ENCODE results near the gene NBPF9.
"Not testable (repeated sequence)": the region's sequence is repeated elsewhere in the genome, so short reads cannot be mapped to it uniquely, and the experiment has no call there.

The NBPF9 gene, protein sequence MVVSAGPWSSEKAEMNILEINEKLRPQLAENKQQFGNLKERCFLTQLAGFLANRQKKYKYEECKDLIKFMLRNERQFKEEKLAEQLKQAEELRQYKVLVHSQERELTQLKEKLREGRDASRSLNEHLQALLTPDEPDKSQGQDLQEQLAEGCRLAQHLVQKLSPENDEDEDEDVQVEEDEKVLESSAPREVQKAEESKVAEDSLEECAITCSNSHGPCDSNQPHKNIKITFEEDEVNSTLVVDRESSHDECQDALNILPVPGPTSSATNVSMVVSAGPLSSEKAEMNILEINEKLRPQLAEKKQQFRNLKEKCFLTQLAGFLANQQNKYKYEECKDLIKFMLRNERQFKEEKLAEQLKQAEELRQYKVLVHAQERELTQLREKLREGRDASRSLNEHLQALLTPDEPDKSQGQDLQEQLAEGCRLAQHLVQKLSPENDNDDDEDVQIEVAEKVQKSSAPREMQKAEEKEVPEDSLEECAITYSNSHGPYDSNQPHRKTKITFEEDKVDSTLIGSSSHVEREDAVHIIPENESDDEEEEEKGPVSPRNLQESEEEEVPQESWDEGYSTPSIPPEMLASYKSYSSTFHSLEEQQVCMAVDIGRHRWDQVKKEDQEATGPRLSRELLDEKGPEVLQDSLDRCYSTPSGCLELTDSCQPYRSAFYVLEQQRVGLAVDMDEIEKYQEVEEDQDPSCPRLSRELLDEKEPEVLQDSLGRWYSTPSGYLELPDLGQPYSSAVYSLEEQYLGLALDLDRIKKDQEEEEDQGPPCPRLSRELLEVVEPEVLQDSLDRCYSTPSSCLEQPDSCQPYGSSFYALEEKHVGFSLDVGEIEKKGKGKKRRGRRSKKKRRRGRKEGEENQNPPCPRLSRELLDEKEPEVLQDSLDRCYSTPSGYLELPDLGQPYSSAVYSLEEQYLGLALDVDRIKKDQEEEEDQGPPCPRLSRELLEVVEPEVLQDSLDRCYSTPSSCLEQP (N-terminal part only)

DNA sequence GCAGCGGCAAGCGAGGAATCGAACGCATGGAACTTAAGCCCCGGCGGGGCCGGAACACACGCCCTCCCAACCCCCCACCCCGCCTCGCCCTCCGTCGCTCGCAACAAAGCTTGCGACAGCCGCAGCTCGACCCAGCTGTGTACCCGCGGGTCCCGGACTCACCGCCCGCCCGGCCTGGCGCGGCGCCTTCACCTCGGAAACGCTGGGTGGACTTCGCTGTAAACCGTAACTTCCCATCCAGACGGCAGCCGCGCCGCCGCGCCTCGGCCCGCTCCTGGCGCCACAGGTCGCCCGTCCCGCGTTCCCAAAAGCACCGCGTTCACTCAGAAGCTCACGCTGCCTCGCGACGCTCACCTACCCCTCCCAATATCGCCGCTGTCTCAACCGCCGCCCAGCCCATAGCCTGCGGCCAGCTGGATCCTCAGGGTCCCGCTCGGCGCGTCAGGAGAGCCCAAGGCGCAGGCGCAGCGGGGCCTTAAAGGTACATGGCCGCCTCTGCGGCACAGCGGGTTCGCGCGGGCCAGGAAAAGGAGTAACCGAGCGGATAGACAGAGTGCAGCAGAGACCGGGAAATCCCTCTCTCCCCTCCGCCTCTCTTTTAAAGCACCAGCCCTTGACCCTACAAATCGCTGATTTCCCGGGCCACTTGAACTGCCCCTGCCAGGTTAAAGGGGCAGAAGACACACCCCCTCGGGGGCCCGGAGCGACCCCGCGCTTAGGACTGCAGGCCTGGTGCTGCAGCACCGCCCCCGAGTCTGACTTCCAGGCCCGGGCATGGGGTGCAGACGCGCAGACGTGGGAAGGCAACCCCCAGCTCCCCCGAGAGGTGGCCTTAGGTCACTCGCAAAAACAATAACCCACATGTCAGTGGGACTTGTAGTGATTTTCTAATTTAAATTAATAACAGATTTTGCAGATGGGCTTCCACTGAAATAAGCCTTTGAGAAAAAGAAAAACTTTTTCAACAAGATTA, at the start of gene NBPF9:
Gene NBPF9, minus strand, starts transcription at position 443 of the 973 bp plus-strand sequence. CDS start 21,412 bp downstream, outside the sequence.
- peak; percentile 9 to 39 for DNase-seq

DNA sequence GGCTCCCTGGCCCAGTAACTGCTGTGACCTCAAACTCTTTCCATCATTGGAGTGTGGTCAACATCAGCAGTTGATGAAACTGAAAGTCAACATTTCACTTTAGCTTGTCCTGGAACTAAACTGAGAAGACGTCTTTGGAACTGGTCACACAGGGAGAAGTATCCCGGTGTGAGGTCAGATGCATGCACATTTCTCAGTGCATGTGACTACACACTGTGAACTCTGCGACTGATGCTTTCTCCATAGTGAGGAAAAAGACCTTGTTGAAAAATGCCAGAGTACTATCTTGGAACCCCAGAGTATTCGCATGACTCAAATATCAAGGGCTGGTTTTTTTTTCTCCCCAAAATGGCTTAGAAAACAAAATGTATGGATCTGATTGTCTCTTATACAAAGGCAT, 46.6 kb upstream of the NBPF9 start:
- not testable (repeated sequence) for DNase-seq

DNA sequence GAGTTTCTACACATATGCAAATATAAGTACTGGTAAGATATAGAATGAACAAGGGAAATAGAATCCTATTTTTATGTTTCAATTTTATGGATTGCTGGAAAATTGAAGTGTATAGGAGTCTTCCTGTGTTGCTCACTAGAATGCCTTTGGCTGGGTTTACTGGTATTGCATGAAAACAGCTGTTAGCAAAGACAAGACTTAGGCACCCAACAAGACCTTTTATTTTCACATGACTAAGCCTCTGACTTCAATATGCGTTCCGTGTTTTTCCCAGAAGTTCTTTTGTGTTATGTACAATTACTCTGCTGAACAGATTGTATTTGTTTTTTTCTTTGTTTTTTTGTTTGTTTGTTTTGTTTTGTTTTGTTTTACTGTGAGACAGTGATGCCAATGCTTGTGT, 34.2 kb upstream of the NBPF9 start:
- DNase-seq, result not testable (repeated sequence)

DNA sequence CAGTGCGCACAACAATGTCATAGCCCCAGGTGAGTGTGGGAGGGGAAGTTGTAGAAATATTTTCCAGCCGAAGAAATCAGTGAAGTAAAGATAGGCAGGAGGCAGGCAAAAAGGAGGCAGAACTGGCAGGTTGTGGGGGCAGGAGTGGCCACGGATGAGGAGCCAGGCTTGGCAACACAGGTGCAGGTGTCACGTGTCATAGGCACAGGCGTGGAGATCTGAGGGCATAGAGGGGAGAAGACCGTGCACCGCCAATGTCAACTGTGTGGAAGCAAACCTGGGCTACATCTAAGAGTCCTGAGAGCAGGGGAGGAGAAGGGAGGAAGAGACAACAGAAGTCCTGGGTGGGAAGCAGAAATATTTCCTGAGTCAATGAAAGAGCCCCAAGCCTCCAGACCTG, 27.6 kb upstream of the NBPF9 start:
- DNase-seq, result not testable (repeated sequence)

DNA sequence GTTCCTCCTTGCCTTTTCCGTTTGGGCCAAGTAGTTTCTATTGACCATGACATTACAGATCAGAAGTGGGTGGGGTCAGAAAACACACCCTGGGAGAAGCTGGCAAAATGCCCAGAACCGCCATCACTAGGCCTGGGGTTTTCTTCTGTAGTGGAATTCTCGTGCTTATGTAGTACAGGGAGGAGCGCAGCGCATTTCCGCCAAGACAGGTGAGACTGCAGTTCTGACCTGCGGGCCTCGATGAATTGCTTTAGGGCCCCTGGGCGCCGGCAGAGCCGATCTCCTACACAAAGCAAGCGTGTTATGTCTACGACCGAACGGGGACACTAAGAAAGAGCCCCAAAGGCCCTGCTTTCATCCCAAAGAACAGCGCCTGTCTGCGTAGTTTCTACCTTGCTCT, 25.9 kb upstream of the NBPF9 start:
- DNase-seq, result not testable (repeated sequence)

DNA sequence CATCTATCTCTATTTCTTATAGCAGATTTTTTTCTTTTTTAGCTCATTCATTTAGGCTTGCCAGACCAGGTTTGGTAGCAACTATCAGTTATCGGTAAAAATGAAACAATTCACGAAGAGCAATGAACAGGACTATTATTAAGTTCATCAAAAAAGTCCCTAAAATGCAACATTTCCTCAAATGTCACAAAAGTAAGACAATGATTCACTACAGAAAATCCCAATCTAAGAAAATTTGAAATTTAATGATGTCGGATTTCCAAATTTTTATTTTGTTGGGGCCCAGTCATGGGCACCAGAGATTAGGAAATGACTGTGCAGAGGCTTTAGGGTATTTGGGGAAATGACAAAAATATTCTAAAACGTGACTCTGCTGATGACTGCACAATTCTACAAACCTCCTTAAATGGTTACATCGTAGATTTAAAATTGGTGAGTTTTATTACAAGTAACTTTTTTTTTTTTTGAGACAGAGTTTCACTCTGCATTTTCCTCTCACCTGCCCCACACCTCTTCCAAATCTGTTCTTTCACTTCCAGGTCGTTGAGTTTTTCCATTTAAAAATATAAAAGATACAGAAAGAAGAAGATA, 23.3 kb upstream of the NBPF9 start:
- DNase-seq, result not testable (repeated sequence)

DNA sequence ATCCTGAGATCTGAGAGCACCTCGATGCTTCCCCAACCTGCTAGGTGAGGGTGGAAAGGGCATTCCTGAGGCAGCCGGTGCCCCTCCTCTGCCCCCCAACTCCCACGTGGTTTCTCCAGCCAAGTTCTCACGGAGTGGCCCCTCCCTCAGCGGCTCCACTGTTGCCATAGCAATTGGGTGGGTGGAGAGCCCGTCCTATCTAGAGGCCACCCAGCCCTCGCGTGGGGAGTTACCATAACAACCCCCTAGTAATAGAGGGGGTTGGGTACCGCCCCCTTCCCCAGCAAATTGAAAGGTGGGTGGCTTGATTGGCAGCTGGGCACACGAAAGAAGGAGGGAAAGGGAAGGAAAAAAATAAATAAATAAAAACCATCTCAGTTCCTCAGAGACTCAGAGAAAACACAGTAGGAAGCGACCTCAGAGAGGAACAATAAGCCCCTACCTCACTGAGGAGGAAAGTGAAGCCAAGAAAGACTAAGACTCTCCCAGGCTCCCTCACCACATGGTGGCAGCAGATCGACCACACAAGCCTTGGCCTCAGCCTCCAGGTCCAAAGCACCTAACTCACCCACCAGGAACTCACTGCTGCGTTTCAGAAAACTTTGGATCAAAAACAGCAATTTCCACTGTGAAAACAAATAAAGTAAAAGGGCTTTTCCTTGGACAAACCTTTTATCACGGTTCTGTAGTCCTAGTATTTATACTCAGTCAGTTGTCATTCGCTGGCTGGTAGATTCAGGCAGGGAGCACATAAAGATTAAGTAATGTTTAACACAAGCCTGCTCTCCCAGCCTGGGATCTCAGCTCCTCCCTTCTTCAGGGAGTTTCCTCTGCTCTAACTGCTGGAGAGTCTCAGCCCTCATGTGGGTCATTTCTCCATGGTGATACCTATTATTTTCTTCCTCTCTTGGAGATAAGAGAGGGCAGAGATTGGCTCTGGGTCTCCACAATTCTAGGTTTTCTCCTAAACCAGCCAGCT, 20.9 kb upstream of the NBPF9 start:
- not testable (repeated sequence) for DNase-seq

DNA sequence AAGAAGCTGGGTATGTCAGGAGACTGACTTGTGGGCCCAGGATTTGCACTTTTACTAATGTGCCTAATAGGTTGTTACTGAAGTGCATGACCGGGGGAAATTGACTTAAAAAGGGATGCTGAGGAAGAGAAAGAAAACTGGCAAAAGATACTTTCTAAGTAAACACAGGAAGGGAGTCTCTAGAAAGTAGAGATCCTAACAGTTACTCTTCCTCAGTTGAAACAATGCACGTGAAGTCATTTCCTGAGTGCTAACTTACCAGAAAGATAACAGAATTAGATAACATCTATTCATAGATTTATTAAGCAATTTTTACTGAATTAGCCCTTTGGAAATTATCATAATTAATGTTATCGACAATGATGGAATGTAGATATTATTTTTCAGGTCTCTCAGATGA, 9.5 kb upstream of the NBPF9 start:
- DNase-seq, result not testable (repeated sequence)

DNA sequence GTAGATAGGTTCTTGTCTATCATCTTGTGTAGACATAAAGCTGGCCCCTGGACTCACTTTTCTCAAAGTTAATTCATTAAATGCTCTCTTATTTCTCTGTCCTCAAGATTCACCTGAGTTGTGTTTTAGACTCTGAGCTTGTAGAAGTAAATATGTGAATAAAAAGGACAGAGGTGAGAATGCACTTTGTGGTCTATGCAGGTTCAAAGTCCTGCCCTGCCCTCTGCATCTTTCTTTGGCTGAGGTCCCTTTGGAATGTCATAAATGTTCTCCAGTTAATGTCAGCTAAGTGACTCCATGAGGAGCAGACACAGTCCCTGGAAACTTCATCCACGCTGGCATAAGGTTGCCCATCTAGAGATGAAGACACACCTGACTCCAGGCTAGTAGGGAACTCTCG, 7.0 kb upstream of the NBPF9 start:
- DNase-seq, result not testable (repeated sequence)

DNA sequence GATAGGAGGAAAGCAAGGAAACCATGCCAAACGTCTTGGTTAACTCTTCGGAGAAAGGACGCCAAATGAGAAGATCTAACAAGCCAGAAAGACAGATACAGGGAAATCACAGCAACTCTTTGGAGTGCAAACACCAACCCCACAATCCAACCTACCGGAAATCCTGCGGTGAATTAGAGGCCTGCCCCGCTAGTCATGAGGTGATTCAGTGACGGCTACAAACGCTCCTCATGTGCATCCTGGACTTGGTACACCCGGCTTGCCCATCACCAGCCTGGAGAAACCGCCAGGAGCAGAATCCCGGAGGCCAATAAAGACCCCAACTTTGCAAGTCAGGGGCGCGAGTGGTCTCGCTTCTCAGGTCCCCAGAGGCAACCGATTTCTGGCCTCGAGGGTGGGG, 777 bp downstream of the NBPF9 start:
- not testable (repeated sequence) for DNase-seq

DNA sequence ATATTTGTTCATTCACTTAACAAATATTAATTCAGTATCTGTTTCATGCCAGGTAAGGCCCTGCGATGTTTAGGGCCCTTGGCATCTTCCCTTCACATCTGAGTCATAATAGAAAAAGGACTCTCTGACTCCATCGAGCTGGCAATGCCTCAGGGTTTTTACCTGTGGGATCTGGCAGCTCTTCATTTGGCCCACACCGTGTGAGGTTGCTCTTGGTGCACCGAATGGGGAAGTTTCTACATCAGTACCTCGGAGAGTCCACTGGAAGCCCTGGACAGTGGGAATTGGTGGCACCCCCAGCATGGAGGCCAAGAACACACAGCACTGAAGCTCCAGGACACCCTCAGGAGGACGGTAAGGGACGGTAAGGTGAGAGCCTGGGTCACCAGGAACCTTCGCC, 5.1 kb downstream of the NBPF9 start:
- not testable (repeated sequence) for DNase-seq

DNA sequence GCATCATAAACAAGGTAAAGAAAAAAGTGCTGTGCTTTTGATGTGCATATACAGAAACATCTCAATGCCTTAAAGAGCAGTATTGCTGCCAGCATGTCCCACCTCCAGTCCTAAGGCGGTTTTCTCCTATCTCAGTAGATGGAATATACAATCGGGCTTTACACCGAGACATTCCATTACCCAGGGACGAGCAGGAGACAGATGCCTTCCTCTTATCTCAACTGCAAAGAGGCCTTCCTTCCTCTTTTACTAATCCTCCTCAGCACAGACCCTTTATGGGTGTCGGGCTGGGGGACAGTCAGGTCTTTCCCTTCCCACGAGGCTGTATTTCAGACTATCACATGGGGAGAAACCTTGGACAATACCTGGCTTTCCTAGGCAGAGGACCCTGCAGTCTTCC, 10.2 kb downstream of the NBPF9 start:
- not testable (repeated sequence) for DNase-seq

DNA sequence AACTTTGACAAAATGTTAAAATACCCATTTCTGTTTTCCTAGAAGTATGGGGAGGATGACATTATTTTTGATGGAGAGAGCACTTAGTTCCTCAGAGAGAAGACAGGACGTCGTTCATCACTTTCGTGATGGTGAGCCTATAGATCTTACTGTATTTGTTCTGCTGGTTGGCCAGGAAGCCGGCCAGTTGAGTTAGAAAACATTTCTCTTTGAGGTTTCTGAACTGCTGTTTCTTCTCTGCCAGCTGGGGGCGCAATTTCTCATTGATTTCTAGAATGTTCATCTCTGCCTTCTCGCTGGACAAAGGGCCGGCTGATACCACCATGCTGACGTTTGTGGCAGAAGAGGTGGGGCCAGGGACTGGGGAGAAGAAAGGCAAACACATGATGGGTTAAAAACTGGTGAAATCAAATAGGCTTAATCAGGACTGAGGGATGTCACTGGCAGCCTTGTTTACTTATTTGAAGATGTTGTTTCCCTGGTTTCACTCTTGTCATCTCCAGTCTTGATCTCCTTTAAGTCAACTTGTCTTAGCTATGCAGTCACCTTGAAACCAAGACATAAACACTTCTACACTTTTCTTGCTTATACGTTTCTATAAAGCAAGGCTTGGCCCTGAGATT, 27.7 kb downstream of the NBPF9 start:
- not testable (repeated sequence) for DNase-seq

DNA sequence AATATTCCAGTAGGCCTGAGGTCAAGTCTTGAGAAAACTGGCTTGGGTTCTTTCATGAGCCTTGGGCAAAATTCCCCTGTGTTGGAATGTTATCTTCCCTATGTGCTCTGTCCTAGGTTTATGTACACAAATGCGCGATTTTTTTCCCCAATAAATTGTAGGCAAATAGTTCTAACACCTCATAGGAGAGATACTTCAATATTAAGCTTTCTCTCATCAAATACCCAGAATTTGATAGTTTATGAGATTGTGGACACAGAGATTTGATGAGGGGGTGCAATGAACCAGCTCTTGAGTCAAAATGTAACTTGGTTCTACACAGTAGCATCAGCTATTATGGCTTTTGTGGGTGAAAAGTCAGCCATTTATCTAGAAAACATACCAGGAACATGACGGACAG, 38.7 kb downstream of the NBPF9 start:
- not testable (repeated sequence) for DNase-seq

DNA sequence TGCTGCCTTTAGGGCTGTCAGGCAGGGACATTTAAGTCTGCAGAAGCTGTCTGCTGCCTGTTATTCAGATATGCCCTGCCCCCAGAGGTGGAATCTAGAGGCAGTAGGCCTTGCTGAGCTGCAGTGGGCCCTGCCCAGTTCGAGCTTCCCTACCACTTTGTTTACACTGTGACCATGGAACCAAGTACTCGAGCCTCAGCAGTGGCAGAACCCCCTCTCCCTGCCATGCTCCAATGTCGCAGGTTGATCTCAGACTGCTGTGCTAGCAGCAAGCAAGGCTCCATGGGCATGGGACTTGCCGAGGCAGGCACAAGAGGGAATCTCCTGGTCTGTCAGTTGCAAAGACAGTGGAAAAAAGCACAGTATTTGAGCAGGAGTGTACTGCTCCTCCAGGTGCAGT, 60.3 kb downstream of the NBPF9 start:
- DNase-seq, result not testable (repeated sequence)

DNA sequence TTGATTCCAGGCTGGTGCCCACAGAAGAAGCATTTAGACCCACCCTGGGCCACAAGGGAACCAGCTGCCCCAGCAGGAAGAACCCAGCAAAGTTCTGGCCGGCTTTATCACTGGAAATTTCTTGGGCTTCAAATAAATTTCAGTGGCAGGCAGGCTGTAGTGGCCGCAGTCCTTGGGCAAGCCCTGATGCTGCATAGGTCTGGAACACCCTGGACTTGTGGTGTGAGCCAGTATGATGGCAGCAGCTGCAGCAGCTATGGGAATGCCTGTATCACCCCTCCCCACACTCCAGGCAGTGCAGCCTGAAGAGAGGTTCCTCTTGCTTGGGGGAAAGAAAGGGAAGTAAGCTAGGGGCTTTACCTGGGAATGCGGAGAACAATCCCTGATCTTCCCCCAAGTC, 69.4 kb downstream of the NBPF9 start:
- not testable (repeated sequence) for DNase-seq

DNA sequence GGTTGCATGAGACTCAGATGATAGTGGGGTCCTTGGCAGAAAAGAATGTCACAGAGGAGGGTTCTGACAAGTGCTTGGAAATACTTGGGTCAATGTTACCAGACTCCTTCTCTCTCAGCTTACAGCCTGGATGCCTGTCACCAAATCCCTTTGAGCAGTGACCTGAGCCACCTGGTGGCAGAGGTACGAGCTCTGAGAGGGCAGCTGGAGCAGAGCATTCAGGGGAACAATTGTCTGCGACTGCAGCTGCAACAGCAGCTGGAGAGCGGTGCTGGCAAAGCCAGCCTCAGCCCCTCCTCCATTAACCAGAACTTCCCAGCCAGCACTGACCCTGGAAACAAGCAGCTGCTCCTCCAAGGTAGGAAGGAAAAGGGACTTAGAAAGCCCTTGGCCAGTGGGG, 79.0 kb downstream of the NBPF9 start:
- not testable (repeated sequence) for DNase-seq

DNA sequence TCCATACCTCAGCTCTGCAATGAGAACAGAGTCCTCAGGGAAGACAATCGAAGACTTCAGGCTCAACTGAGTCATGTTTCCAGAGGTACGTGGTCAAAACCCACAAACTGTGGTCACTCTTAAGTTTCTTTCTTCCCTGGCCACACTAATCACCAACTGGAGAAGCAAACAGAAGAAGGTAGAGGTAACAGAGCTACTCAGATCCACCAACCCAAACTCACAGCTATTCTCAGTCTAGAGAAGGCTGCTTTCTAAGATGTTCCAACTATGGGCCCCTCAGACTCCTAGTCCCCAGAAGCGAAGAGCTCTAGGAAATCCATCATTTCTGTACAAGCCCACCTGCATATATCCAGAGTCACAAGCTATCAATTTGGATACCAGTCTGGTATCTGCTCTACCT, 84.8 kb downstream of the NBPF9 start:
- DNase-seq, result not testable (repeated sequence)

DNA sequence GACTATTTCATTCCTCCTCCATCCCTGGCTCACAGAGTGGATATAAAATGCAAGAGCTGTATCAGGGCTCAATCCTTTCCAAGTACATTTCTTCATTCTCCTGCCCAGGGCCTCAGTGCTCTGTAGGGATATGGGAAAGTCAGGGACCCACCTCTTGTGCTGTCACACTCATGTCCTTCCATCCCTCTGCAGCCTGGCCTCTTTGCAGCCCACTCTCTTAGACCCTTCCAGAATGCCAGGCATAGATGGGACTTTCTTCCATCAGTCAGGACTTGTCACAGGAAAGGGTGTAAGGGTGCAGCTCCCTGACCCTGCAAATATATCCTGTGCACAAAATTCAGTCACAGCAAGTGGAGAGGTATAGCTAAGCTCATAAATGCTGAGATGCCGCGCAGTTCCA, 86.7 kb downstream of the NBPF9 start:
- DNase-seq, result not testable (repeated sequence)

DNA sequence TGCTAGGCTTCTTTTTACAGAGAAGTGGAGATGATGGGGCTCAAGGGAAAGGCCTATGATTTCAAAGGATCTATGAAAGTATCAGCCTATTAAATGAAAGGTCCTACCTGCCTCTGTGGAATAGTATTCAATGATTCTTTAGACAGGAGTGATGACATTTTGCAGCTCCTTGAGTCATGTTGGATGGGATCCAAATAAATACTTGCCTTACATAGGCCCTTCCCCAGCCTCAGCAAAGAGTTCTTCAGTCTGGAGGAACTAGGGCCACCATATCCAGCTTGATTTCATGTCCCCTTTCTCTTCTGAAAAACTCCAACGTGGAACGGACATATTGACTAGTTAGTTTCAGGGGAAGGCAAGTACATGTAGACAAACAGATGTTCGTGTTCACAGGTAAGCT, 87.8 kb downstream of the NBPF9 start:
- not testable (repeated sequence) for DNase-seq
